SIG-M5 (cell line): ENCODE measurements around the gene MAP3K21.
A peak's percentile ranks its signal among the peaks of the same experiment; 100 is the strongest.

Experiments
- DNase-seq: peaks from one replicate; lab custom pipeline; 2025; lab: John Stamatoyannopoulos, UW

MAP3K21 gene

DNA sequence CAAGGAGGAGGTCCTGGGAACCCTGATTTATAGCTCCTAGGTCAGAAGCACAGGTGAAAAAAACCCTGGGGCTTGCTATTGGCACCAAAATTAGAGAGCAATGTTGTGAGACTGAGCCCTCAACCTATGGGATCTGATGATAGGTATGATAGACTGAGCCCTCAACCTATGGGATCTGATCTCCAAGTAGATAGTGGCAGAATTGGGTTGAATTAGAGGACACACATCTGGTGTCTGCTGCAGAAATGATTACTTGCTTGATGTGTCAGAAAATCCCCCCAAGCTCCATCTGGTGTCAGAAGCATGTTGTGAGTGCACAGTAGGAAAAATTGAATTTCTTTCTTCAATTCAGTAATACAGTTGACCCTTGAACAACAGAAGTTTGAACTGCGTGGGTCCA, 62.4 kb downstream of the MAP3K21 start:
- no peak for DNase-seq

DNA sequence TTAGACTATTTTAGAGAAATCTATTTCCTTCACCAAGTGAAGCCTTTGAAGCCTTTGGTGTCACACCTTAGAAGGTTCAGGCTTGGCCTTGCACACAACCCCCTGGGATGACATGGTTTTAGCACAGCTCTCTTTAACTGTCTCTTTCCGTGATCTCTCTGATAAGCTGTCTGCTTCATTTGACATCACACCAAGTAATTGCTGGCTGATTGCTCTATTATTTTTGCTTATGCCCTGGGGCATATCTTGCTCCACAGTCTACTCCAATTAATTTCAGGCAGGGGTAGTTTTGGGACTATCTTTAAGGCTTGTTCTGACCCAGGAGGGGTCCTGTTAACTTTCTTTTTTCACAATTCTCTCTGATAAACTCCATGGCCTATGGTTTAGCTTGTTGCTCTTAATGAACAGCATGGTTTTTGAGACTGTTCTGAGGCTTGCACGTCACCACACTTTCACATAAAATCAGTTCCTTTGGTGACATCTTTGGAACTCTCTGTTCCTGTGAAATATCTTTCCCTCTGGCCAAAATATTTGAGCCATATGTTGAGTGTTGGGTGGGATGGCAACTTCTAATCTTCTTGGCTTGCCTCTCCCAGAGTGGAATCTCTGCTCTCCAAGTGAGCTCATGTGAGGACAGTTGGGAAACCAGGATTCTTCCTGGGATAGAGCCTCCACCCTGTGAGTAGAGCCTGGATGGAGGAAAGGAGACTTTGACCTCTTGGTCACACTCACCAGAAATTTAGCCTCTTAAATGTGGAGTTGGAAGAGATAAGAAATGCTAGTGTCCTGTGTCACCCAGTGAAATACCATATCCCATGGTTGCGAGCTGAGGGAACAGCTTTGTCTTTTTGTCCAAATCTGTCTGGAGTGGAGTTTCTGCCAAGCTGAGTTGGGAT, 63.6 kb downstream of the MAP3K21 start:
- no peak for DNase-seq

DNA sequence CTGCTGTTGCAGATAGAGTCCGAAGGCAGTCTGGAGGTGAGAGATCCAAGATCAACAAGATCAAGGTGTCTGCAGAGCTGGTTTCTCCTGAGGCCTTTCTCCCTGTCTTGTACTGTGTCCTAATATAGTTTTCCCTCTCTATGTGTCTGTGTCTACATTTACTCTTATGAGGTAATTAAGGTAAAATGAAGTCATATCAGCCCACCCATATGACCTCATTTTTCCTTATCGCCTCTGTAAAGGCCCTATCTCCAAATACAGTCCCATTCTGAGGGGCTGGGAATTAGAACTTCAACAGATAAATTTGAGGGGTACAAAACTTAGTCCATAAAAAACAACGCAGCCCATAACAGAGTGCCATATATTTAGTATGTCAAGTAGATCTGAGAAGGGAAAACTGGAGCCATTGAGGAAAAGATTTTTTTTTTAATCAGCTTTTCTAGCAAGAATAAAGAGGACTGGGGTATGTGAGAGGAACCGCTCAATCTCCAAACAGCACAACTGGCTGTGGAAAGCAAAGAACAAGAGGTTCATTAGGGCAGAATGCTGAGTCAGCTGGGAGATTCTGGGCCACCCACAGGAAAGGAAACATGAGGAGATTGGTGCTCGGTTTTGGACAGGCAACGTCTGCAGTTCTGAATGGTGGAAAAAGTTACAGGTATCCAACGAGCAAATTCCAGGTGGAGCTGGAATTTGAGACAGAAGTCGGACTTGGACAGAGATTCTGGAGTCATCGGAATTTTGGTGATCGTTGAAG, 65.7 kb downstream of the MAP3K21 start:
- no peak for DNase-seq

DNA sequence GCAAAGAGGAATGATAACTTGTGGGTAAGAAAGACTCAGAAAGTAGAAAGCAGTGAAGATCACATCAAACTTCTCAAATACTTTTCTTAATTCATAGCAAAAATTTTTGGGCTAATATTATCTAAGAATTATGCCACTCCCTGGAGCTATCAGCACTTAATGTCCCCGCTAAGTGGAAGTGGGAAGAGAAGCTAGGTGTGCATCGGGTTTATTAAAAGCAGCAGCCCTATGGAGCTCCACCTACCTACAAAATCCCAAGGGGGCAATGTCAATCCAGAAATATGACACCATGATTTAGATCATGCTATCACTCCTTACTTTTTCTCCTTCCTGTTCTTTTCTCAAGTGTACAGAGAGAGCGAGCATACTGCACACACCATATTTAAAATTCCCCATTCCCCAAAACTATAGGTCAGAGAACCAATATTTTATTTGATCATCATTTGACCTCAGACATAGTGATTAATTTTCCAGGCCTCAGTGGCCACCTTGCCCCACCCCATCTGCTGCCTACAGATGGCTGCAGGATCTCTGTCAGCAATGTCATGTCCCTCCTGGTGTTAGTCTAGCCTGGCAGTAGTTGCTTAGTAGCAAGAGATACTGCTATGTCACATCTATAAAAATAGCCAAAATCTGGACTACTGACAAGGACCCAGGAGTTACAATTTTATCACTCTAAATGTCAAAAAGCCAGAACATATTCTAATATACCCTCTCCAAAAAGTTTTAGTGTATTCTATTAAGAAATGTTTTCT, 66.6 kb downstream of the MAP3K21 start:
- no peak for DNase-seq

DNA sequence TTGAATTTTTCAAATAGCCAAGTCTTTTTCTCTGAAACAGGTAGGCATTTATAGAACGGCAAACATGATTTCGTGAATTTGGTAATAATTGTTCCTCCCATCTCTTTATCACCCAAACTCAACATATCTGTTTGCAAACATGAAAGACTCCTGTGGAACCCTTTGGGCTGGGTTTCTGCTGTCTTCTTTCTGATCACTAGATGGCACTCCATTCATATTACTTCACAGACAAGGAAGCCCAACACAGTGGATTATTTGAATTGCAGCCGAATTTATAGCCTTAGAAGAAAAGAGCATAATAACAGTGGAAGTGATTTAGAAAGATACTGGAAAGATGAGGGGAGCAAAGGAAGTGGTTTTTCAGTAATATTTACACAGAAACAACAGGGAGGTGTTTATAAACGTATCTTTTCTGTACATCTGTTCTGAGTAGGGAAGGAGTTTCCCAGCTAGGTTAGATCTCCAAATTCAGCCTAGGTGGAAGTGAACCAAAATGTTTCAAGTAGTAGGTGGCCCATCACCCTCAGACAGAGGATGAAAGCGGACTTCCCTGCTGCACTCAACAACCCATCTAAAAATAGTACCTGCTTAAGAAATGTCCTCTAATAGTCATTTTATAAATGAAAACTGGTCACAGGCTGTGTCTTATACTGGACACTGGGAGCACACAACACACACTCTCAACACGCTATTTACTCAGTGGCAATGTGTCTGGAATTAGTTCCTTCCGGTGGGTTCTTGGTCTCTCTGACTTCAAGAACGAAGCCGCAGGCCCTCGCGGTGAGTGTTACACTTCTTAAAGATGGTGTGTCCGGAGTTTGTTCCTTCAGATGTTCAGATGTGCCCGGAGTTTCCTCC, 67.6 kb downstream of the MAP3K21 start:
- peak; percentile 27 for DNase-seq

DNA sequence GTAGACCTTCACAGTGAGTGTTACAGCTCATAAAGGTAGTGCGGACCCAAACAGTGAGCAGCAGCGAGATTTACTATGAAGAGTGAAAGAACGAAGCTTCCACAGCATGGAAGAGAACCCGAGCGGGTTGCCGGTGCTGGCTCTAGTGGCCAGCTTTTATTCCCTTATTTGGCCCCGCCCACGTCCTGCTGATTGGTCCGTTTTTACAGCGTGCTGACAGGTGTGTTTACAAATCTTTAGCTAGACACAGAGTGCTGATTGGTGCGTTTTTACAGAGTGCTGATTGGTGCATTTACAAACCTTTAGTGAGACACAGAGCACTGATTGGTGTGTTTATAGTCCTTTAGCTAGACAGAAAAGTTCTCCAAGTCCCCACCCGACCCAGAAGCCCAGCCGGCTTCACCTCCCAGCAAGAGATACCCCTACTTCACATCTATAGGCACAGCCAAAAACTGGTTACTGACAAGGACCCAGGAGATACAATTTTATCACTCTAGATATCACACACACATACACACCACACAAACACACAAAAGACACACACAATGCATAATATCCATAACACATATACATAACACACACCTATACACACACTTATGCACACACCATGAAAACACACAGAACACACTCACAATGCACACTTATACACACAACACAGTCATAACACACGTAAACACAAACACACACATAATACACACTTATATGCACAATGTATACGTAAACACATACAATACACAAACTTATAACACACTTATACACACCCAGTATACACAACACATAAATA, 68.5 kb downstream of the MAP3K21 start:
- no peak for DNase-seq

DNA sequence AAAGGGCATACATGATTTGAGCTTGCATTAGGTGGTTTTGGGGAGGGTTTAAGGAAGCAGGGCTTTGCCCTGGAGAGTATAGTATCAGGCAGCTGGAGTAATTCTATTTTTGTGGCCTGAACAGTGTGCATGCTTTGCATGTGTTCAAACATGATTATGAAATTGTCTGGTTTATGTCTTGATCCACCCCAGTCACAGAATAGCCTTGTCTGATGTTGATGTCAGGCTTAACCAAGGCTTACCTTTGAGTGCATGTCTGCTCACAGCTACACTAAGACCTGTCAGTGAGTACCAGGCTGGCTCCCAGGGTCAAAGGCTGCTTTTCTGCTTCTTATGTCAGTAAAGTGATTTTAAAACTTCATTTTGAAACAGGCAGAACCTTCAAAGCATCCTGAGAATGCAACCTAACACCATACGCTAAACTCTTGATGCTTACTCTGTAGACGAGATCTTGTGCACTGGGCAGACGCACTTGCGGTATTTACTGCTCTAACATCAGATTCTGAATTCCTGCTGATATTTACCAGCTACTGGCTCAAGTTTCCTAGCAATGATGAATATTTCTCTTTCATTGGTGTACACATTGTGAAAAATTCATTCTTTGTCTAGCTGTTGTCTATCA, 78.9 kb downstream of the MAP3K21 start:
- no peak for DNase-seq

DNA sequence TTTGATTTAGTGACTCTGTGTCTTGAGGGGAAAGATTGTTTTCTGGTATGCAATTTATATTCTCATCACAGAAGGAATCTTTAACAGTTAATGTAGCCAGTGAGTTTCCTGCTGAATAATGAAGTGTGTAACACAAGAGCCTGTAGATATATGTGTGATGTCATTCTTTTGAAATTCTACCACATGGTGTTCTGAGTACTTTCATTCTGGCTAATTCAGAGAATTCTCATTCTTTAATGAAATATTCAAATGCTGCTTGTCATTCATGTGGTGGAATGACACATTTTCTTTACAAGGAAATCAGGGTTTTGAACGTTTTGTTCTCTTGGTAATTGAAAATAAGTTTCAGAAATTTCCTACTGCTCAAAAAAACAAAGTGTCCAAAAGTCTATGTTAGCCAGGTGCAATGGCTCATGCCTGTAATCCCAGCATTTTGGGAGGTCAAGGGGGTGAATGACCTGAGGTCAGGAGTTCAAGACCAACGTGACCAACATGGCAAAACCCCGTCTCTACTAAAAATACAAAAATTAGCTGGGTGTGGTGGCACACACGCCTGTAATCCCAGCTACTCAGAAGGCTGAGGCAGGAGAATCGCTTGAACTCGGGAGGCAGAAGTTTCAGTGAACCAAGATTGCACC, 79.6 kb downstream of the MAP3K21 start:
- DNase-seq, result no peak

DNA sequence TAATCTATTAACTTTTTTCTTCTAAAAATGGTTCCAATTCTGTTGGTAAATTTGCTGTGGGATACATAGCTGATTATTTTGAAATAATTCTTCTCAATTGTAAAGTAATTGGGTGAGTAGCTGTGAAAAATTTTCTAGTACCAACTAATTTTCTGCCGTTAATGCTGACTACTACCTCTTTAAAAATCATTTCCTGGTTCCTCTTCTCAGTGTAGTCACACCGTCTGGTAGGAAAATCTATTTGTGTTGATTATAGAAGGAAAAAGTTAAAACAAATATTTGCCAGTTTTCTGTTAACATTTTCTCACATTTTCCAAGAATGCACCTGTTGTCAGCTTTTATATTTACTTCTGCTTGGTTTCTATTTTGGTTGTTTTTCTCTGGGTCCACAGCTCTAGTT, 82.0 kb downstream of the MAP3K21 start:
- DNase-seq, result no peak

DNA sequence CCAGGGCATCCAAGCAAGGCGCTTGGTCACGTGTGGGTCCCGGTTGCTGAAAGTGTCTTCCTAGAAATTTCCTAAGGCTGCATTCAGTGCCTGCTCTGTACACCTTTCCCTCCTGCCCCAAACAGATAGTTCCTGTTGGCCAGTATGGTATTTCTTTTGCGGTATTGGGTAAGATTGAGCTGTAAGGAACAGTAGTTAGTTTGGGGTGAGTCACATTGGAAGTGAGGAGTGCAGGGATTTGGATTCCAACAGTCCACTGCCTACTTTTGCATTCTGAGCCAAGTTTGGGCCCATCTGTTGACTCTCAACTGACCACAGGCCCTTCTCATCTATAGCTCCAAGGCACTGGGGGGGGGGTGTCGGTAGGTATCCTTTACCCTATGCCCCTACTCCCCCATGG, 83.4 kb downstream of the MAP3K21 start:
- DNase-seq, result no peak

DNA sequence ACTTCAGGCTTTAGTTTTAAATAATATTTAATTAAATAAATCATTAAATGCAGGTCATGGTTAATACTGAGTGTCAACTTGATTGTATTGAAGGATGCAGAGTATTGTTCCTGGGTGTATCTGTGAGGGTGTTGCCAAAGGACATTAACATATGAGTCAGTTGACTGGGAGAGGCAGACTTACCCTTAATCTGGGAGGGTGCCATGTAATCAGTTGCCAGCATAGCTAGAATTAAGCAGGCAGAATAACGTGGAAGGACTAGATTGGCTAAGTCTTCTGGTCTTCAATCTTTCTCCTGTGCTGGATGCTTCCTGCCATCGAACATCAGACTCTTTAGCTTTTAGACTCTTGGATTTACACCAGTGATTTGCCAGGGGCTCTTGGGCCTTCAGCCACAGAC, 85.3 kb downstream of the MAP3K21 start:
- DNase-seq, result no peak

DNA sequence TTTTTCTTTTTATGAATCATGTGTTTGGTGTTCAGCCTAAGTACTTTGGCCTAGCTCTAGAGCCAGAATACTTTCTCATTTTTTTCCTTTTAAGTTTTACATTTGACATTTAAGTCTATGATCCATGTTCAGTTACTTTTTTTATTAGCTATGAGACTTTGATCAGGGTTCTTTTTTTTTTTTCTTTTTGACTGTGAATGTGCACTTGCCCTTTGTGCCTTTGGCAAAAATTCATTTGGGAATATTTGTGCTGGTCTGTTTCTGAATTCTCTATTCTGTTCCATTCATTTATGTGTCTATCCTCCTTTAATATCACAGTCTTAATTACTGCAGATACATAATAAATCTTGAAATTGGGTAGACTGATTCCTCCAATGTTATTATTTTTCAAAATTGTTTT, 93.8 kb downstream of the MAP3K21 start:
- no peak for DNase-seq

DNA sequence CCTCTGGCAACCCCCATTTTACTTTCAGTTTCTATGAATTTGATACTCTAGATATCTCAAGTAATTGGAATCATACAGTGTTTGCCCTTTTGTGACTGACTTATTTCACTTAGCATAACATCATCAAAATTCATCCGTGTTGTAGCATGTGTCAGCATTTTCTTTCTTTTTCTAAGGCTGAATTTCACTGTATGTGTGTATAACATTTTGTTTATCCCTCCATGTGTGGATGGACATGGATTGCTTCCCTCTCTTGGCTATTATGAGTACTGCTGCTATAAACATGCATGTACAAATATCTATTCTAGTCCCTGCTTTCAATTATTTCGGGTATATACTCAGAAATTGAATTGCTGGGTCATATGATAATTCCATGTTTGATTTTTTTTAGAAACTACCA, 97.3 kb downstream of the MAP3K21 start:
- no peak for DNase-seq

DNA sequence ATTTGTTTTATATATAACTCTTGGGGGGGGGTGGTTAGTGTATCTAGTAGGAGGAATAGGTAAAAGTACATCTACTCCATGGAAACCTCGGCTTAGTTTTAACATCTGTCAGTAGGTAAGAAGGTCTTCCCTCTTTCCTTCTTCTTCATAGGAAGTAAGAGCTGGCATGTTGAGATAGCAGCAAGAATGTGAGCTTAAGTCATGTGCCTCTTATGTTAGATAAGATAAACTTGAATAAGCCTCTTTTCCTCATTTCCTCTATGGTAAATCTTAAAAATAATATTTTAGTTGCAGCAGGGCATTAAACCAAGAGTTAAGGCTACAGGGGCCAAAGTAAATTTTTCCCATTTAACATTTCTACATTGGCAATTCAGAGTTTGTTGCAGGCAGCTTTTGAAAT, 100.4 kb downstream of the MAP3K21 start:
- no peak for DNase-seq

DNA sequence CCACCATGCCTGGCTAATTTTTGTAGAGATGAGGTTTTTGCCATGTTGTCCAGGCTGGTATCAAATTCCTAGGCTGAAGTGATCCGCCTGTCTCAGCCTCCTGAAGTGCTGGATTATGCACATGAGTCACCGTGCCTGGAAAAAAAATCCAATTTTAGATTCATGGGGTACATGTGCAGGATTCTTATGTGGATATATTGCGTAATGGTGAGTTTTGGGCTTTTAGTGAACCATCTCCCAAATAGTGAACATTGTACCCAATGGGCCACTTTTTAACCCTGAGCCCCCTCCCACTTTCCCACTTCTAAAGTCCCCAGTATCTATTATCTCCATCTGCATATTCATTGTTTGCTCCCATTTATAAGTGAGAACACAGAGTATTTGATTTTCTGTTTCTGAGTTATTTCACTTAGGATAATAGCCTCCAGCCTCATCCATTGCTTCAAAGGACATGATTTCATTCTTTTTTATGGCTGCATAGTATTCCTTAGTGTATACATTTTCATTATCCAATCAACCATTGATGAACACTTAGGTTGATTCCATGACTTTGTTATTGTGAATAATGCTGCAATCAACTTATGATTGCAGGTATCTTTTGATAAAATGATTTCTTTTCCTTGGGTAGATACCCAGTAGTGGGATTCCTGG, 104.4 kb downstream of the MAP3K21 start:
- no peak for DNase-seq

DNA sequence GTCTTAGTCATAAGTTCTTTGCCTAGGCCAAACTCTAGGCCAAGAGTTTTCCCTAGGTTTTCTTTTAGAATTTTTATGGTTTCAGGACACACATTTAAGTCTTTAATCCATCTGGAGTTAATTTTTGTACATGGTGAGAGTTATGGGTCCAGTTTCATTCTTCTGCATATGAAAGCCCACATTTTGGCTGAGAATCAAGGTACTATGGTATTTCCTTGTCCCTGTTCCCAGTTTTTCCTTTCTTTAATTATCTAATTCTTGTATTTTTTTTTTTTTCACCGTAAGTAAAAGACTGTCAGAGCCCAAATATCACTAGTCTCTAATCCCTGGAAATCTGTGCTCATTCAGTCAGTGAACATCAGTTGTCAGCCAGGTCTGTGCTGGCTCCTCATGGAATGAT, 105.4 kb downstream of the MAP3K21 start:
- DNase-seq, result no peak

DNA sequence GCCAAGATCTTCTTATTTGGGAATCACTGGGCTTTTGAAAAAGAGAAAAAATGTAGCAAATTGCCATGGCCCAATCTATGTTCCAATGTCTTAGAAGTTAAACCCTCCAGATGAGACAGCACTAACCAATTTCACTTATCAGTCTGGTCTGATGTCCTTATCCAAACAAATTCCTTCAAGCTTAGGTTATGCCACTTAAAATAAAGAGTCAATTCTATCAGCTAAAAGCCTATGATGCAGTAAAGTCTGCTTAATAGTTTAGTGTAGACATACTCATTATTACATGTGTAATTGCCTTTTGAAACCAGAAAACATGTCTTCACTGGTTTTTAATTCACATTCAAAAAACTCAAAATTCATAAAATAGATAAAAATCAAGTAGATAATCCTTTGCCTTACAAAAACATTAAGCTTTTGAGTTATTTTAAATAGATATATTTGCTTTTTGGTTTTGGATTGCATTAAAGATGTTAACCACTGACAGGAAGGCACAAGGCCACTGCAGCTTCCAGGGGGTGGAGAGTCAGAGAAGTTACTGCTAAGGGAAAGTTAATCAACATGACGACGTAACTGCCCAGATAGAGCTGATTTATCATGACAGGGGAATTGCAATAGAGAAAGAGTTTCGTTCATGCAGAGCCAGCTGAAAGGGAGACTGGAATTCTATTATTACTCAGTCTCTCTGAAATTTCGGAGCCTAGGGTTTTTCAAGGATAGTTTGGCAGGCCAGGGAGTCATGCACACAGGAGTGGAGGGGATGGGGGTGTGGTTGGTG, 106.1 kb downstream of the MAP3K21 start:
- DNase-seq, result no peak
